ENCODE measurements around the gene DOCK1. TPM values are rescaled to one million over a fixed set of nuclear protein-coding genes. Genes with fewer than 3 reads are reported as not detected.

Gene DOCK1
- total RNA-seq, 4 donors from 2014 or later = 50.8 to 59.0 (median 53.6) TPM

DNA sequence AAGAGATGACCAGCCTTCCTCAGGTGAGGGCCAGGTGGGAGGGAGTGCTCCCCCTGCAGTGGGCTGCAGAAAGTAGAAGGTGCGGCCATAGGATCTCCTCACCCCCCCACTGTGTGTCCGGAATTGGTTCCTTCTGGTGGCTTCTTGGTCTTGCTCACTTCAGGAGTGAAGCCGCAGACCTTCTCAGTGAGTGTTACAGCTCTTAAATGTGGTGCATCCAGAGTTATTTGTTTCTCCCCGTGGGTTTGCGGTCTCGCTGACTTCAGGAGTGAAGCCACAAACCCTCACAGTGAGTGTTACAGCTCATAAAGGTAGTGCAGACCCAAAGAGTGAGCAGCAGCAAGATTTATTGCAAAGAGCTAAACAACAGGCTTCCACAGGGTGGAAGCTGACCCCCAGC, 553.6 kb downstream of the DOCK1 start:
- Histone ChIP-seq H3K9me3 (peaks cover 0 to 13% (median 0%) of the 10 kb centered on the region in 3 donors), H3K27ac (no peak overlapping the region), H3K36me3 (peaks cover 0 to 4% of the 10 kb centered on the region in 2 donors), H3K4me1 (no peaks in the 10 kb centered on the region), H3K4me3 (no peak overlapping the region), H3K27me3 (peaks cover 2% of the 10 kb centered on the region)
- ATAC-seq = no peak
- WGBS, 2 donors (ENCODE audit: low coverage in 1 of 2) = 100% methylated on average over 3 of the region's 6 CpGs; no CpG with 5 or more reads in 1 of the 2 donors
- no peak for TF ChIP-seq EP300 (IDR thresholded peaks at IDR 0.05)
- TF ChIP-seq, protein P1, sequence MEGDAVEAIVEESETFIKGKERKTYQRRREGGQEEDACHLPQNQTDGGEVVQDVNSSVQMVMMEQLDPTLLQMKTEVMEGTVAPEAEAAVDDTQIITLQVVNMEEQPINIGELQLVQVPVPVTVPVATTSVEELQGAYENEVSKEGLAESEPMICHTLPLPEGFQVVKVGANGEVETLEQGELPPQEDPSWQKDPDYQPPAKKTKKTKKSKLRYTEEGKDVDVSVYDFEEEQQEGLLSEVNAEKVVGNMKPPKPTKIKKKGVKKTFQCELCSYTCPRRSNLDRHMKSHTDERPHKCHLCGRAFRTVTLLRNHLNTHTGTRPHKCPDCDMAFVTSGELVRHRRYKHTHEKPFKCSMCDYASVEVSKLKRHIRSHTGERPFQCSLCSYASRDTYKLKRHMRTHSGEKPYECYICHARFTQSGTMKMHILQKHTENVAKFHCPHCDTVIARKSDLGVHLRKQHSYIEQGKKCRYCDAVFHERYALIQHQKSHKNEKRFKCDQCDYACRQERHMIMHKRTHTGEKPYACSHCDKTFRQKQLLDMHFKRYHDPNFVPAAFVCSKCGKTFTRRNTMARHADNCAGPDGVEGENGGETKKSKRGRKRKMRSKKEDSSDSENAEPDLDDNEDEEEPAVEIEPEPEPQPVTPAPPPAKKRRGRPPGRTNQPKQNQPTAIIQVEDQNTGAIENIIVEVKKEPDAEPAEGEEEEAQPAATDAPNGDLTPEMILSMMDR (IDR thresholded peaks at IDR 0.05) = no peak
- no peak for TF ChIP-seq POLR2A (IDR thresholded peaks at IDR 0.05)
- TF ChIP-seq POLR2AphosphoS5 (IDR thresholded peaks at IDR 0.05) = no peak

DNA sequence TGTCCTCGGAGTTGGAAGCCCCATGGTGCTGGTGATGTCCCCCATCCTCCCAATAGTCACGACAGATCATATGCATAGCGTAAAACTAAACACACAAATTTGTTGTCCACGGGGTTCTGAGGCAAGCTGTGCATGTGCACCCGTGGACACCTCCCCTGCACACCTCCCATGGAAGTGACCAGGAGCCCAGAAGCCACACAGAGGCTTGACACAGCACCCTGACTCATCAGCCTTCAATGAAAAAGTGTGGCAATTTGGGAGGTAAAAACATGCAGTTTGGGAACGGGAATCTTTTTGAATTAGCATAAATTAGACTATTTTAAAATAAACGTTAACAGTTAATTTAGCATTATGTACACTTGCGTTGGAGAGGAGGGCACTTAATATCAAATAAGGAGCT, 554.7 kb downstream of the DOCK1 start:
- no peaks in the 10 kb centered on the region for H3K36me3 ChIP-seq
- TF ChIP-seq, protein P1 (IDR thresholded peaks at IDR 0.05) = no peak
- TF ChIP-seq POLR2AphosphoS5 (IDR thresholded peaks at IDR 0.05) = no peak
- no peak for TF ChIP-seq EP300 (IDR thresholded peaks at IDR 0.05)
- no peak for TF ChIP-seq POLR2A (IDR thresholded peaks at IDR 0.05)
- no peak overlapping the region for H3K4me3 ChIP-seq
- H3K9me3 ChIP-seq = peaks cover 0 to 13% (median 0%) of the 10 kb centered on the region in 3 donors
- H3K4me1 ChIP-seq = no peaks in the 10 kb centered on the region
- H3K27me3 ChIP-seq = peaks cover 8% of the 10 kb centered on the region
- H3K27ac ChIP-seq = no peak overlapping the region
- 58 to 74% methylated on average over 3 to 5 of the region's 8 CpGs for WGBS, 2 donors (ENCODE audit: low coverage in 1 of 2)
- no peak for ATAC-seq

DNA sequence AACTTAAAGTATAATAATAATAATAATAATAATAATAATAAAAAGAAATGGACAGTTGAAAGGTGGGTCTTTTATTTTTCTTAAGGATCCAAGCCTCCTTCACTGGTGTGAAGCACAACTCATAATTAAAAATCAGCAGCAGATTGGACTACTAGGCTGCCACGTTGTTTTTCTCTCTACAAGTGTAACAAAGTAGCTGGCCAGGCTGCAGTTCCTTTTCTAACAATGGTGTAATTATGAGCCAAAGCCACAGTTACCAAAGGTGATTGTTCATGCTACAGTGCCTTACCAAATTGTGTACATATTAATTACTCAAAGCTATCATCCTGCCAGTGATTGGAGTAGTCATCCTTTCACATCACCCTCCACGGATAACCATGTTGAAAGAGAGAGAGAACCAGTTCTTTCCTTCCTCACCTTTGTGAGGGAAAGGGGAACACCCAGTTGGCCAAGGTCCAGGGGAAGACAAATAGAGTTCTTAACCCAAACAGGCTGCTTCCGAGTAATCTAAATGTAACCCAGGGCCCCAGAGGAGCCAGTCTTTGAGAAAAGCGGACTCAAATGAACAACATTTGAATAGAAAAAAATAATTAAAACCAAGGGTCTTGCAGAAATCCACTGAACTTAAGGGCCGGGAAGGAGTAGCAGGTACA, 557.5 kb downstream of the DOCK1 start:
- Histone ChIP-seq H3K4me3 (no peak overlapping the region), H3K36me3 (no peaks in the 10 kb centered on the region), H3K27me3 (peaks cover 8% of the 10 kb centered on the region), H3K27ac (no peak overlapping the region), H3K4me1 (no peaks in the 10 kb centered on the region), H3K9me3 (peaks cover 0 to 13% (median 0%) of the 10 kb centered on the region in 3 donors)
- WGBS, 2 donors (ENCODE audit: low coverage in 1 of 2) = 53 to 55% methylated on average over 4 to 5 of the region's 5 CpGs
- ATAC-seq = no peak
- TF ChIP-seq POLR2A (IDR thresholded peaks at IDR 0.05) (no peak), EP300 (IDR thresholded peaks at IDR 0.05) (no peak), POLR2AphosphoS5 (IDR thresholded peaks at IDR 0.05) (no peak)
- TF ChIP-seq, protein P1 (IDR thresholded peaks at IDR 0.05) = no peak

DNA sequence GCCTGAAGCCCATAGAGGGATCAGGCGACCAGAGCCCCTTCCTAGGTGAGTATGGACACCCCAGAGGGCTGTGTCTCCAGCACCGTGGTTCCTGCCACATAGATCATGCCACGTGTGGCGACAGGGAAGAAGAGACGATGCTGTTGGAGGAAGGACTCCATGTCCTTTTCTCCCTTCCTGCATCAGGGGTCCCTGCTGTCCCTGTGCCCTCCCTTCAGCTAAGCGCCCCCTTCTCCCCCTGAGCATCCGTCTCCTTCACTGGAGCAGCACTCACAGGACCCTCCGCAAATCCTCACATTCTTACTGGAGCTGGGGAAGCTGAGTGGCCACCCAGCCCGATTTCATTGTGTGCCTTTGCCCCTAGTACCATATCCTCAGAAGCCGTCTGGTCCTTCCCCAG, 558.3 kb downstream of the DOCK1 start:
- Histone ChIP-seq H3K4me3 (no peak overlapping the region), H3K4me1 (no peaks in the 10 kb centered on the region), H3K9me3 (peaks cover 0 to 13% (median 0%) of the 10 kb centered on the region in 3 donors), H3K27me3 (peaks cover 8% of the 10 kb centered on the region), H3K36me3 (no peaks in the 10 kb centered on the region), H3K27ac (no peak overlapping the region)
- WGBS, 2 donors (ENCODE audit: low coverage in 1 of 2) = 57 to 75% methylated on average over 2 to 6 of the region's 10 CpGs
- TF ChIP-seq POLR2A (IDR thresholded peaks at IDR 0.05) = no peak
- TF ChIP-seq POLR2AphosphoS5 (IDR thresholded peaks at IDR 0.05) = no peak
- no peak for TF ChIP-seq EP300 (IDR thresholded peaks at IDR 0.05)
- TF ChIP-seq, protein P1 (IDR thresholded peaks at IDR 0.05) = no peak
- ATAC-seq = no peak

DNA sequence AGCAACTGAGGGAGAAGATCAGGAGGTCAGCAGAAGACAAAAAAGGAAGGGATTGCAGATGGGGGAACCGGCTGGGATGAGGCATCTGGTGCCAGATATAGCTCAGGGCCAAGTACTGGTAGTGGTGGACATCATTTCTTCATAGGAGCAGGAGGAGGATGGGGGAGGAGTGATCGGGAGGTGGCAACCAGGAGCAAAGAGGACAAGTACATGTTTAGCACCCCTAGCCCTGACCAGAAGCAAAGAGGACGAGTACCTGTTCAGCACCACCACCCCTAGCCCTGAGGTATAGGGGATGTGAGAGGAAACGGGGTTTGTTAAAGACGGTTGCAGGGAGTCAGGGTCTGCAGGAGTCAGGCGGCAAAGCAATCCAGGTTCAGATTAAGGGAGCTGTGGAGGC, 559.3 kb downstream of the DOCK1 start:
- Histone ChIP-seq H3K9me3 (peaks cover 0 to 12% (median 0%) of the 10 kb centered on the region in 3 donors), H3K27ac (no peak overlapping the region), H3K4me3 (no peak overlapping the region), H3K4me1 (no peaks in the 10 kb centered on the region), H3K27me3 (peaks cover 8% of the 10 kb centered on the region), H3K36me3 (no peaks in the 10 kb centered on the region)
- no peak for ATAC-seq
- TF ChIP-seq POLR2AphosphoS5 (IDR thresholded peaks at IDR 0.05) = no peak
- no peak for TF ChIP-seq EP300 (IDR thresholded peaks at IDR 0.05)
- TF ChIP-seq, protein P1 (IDR thresholded peaks at IDR 0.05) = no peak
- TF ChIP-seq POLR2A (IDR thresholded peaks at IDR 0.05) = no peak
- 73 to 77% methylated on average over 5 of the region's 6 CpGs for WGBS, 2 donors (ENCODE audit: low coverage in 1 of 2)
